H9 (cell line): ENCODE results near the gene SLC7A5. TPM values are rescaled to one million over a fixed set of nuclear protein-coding genes. Genes with fewer than 3 reads are reported as not detected.

Experiments used
- DNase-seq: peaks from one replicate; pipeline ENCODE4 v3.0.0-alpha.2; 2017
- H2AFZ ChIP-seq: one replicate; pipeline ENCODE4 v1.6.1; 2013; ENCODE audit warnings: mild to moderate bottlenecking, low read length, control low read depth, moderate library complexity
- H2AK5ac ChIP-seq: 2 replicates; pipeline ENCODE4 v1.6.1; 2013; ENCODE audit warnings: low read length, control low read depth, mixed read lengths; ENCODE audit not compliant: insufficient read length
- H2BK120ac ChIP-seq: one replicate; pipeline ENCODE4 v1.6.1; 2013; ENCODE audit warnings: low read depth, mild to moderate bottlenecking, low read length, control low read depth, inconsistent platforms; ENCODE audit not compliant: poor library complexity, severe bottlenecking
- H2BK12ac ChIP-seq: 2 replicates; pipeline ENCODE4 v1.6.1; 2013; ENCODE audit warnings: low read length, control low read depth, mixed read lengths, low read depth; ENCODE audit not compliant: insufficient read length
- H2BK15ac ChIP-seq: 2 replicates; pipeline ENCODE4 v1.6.1; 2013; ENCODE audit warnings: low read depth, low read length, control low read depth
- H2BK20ac ChIP-seq: one replicate; pipeline ENCODE4 v1.6.1; 2013; ENCODE audit warnings: low read depth, mild to moderate bottlenecking, low read length, control low read depth, inconsistent platforms; ENCODE audit not compliant: poor library complexity, severe bottlenecking
- H2BK5ac ChIP-seq: 2 replicates; pipeline ENCODE4 v1.6.1; 2013; ENCODE audit warnings: low read length, control low read depth, mixed read lengths; ENCODE audit not compliant: insufficient read length
- H3K14ac ChIP-seq: 2 replicates; pipeline ENCODE4 v1.6.1; 2013; ENCODE audit warnings: low read length, control low read depth; ENCODE audit not compliant: insufficient read depth
- H3K18ac ChIP-seq: 2 replicates; pipeline ENCODE4 v1.6.1; 2013; ENCODE audit warnings: low read depth, mild to moderate bottlenecking, mixed read lengths, low read length, control low read depth; ENCODE audit not compliant: insufficient read length
- H3K23ac ChIP-seq: 2 replicates; pipeline ENCODE4 v1.6.1; 2013; ENCODE audit warnings: low read length, control low read depth, mixed read lengths, low read depth; ENCODE audit not compliant: insufficient read length
- H3K23me2 ChIP-seq: 2 replicates; pipeline ENCODE4 v1.6.1; 2013; ENCODE audit warnings: low read depth, mild to moderate bottlenecking, mixed read lengths, low read length, control low read depth; ENCODE audit not compliant: insufficient read length, poor library complexity, severe bottlenecking
- H3K27ac ChIP-seq: 2 replicates; pipeline ENCODE4 v1.5.1; 2013; ENCODE audit warnings: low read length, control low read depth, mixed read lengths, low read depth; ENCODE audit not compliant: insufficient read length
- H3K27me3 ChIP-seq: 2 replicates; pipeline ENCODE4 v1.6.1; 2013; ENCODE audit warnings: low read length, control low read depth, inconsistent platforms; ENCODE audit not compliant: insufficient read depth
- H3K4ac ChIP-seq: 2 replicates; pipeline ENCODE4 v1.6.1; 2013; ENCODE audit warnings: low read depth, mild to moderate bottlenecking, control low read depth, inconsistent platforms, low read length, moderate library complexity
- H3K4me1 ChIP-seq: 2 replicates; pipeline ENCODE4 v1.6.1; 2013; ENCODE audit warnings: low read length, control low read depth, inconsistent platforms; ENCODE audit not compliant: insufficient read depth
- H3K4me2 ChIP-seq: 2 replicates; pipeline ENCODE4 v1.6.1; 2013; ENCODE audit warnings: low read length, control low read depth, mixed read lengths; ENCODE audit not compliant: insufficient read length, insufficient read depth
- H3K56ac ChIP-seq: 2 replicates; pipeline ENCODE4 v1.6.1; 2013; ENCODE audit warnings: low read depth, mild to moderate bottlenecking, mixed read lengths, low read length, control low read depth; ENCODE audit not compliant: insufficient read length
- H3K79me1 ChIP-seq: 2 replicates; pipeline ENCODE4 v1.6.1; 2013; ENCODE audit warnings: low read depth, mild to moderate bottlenecking, moderate library complexity, low read length, control low read depth, inconsistent platforms; ENCODE audit not compliant: insufficient read depth, poor library complexity, severe bottlenecking
- H3K79me2 ChIP-seq: 2 replicates; pipeline ENCODE4 v1.6.1; 2013; ENCODE audit warnings: low read length, control low read depth, inconsistent platforms; ENCODE audit not compliant: insufficient read depth
- H3K9ac ChIP-seq: 2 replicates; pipeline ENCODE4 v1.6.1; 2013; ENCODE audit warnings: low read length, control low read depth, mixed read lengths; ENCODE audit not compliant: insufficient read length; ENCODE audit errors: extremely low read depth
- H3K9me3 ChIP-seq: one replicate; pipeline ENCODE4 v1.6.1; 2013; ENCODE audit warnings: low read depth, low read length, inconsistent platforms; ENCODE audit not compliant: control insufficient read depth
- H3T11ph ChIP-seq: one replicate; pipeline ENCODE4 v1.6.1; 2013; ENCODE audit warnings: mild to moderate bottlenecking, low read length, control low read depth, inconsistent platforms
- H4K20me1 ChIP-seq: one replicate; pipeline ENCODE4 v1.6.1; 2013; ENCODE audit not compliant: control insufficient read depth, insufficient read length, insufficient read depth
- H4K5ac ChIP-seq: 2 replicates; pipeline ENCODE4 v1.6.1; 2013; ENCODE audit warnings: low read depth, mild to moderate bottlenecking, mixed read lengths, low read length, control low read depth; ENCODE audit not compliant: insufficient read length
- H4K8ac ChIP-seq: replicated peaks from 2 replicates; pipeline ENCODE4 v1.6.1; 2013; ENCODE audit warnings: low read length, control low read depth, mixed read lengths, low read depth; ENCODE audit not compliant: insufficient read length
- H4K91ac ChIP-seq: 2 replicates; pipeline ENCODE4 v1.6.1; 2013; ENCODE audit warnings: low read depth, mild to moderate bottlenecking, moderate library complexity, mixed read lengths, low read length, control low read depth; ENCODE audit not compliant: insufficient read length
- H3K27ac Mint-ChIP-seq, 3 experiments: 2 replicates in 2 of 3; 3 replicates in 1 of 3; pipeline ENCODE4 v1.8.0; 2020 to 2021; ENCODE audit warnings: mixed read lengths in 3 of 3, mild to moderate bottlenecking in 1 of 3, moderate library complexity in 1 of 3
- H3K27me3 Mint-ChIP-seq: 2 replicates; pipeline ENCODE4 v1.8.0; 2021; ENCODE audit warnings: low read depth, mild to moderate bottlenecking, moderate library complexity, mixed read lengths
- H3K36me3 Mint-ChIP-seq, 3 experiments: 2 replicates in 2 of 3; 3 replicates in 1 of 3; pipeline ENCODE4 v1.8.0; 2020 to 2021; ENCODE audit warnings: low read depth in 3 of 3, mixed read lengths in 3 of 3; ENCODE audit not compliant: insufficient read depth in 1 of 3
- H3K4me1 Mint-ChIP-seq, 2 experiments: 2 replicates each; pipeline ENCODE4 v1.8.0; 2020; ENCODE audit warnings: mixed read lengths in 2 of 2
- H3K4me3 Mint-ChIP-seq, 2 experiments: 2 replicates in 1 of 2; 3 replicates in 1 of 2; pipeline ENCODE4 v1.8.0; 2020 to 2021; ENCODE audit warnings: mild to moderate bottlenecking in 2 of 2, mixed read lengths in 2 of 2, moderate library complexity in 1 of 2
- H3K9me3 Mint-ChIP-seq, 2 experiments: 2 replicates in 1 of 2; 3 replicates in 1 of 2; pipeline ENCODE4 v1.8.0; 2020; ENCODE audit warnings: mild to moderate bottlenecking in 2 of 2, mixed read lengths in 2 of 2, moderate library complexity in 1 of 2
- CTCF ChIP-seq: fragments of 200-600 bp; sonication (generic); conservative IDR thresholded peaks from 3 replicates; pipeline ENCODE4 v1.8.0; 2021; ENCODE audit warnings: antibody characterized with exemption, mild to moderate bottlenecking
- WGBS: extraction: QIAGEN DNeasy Blood & Tissue Kit; methylation state at CpG from one replicate; pipeline ENCODE4 v1.1.7; 2013; ENCODE audit warnings: missing lambda C conversion rate, low lambda C conversion rate, mixed read lengths; ENCODE audit not compliant: insufficient read length; ENCODE audit errors: extremely low coverage; 5-methylcytosine and 5-hydroxymethylcytosine counted together
- total RNA-seq: library from RNA; stranded (reverse); gene quantifications from 2 replicates; pipeline ENCODE4 v1.2.1, GENCODE V29; 2021

The SLC7A5 gene
- total RNA-seq, 1 experiment from 2014 or later = 217 TPM

DNA sequence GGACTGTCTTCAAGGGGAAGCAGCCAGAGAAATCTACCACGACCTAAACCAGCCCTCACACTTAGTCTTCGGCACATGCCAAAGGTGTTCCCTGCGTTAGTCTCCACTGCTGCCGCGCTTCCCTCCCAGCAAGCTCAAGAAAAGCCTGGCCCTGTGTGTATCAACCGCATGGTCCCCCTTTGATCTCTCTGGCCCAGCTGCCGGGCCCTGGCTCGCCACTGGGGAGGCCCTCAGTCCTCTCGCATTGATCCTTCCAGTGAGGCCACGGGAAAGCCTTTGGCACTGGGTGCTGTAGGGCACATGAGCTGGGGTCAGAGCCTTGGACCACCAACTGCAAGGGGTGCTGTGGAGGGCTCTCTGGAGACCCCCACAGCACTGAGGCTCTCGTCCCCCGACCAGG lies 74.0 kb downstream of the SLC7A5 start:
- Histone ChIP-seq H3K14ac (no peak overlapping the region), H3K9ac (no peak overlapping the region), H4K20me1 (no peaks in the 10 kb centered on the region), H3K27me3 (no peaks in the 10 kb centered on the region), H2BK5ac (no peak overlapping the region), H3K79me1 (no peaks in the 10 kb centered on the region), H4K91ac (no peak overlapping the region), H3K4me2 (no peak overlapping the region), H3K4ac (no peak overlapping the region), H3K56ac (no peak overlapping the region), H3K23ac (no peak overlapping the region), H3K23me2 (no peaks in the 10 kb centered on the region), H3K9me3 (no peaks in the 10 kb centered on the region), H2BK12ac (no peak overlapping the region), H4K5ac (no peak overlapping the region), H2BK20ac (no peak overlapping the region), H3K27ac (no peak overlapping the region), H3K4me1 (no peaks in the 10 kb centered on the region), H4K8ac (no peak overlapping the region), H2AFZ (no peak overlapping the region), H2AK5ac (no peak overlapping the region), H2BK120ac (no peak overlapping the region), H2BK15ac (no peak overlapping the region), H3T11ph (no peak overlapping the region), H3K79me2 (no peaks in the 10 kb centered on the region), H3K18ac (no peak overlapping the region)
- no peak for DNase-seq
- H3K4me3 Mint-ChIP-seq = no peak overlapping the region
- H3K9me3 Mint-ChIP-seq = no peaks in the 10 kb centered on the region
- H3K27ac Mint-ChIP-seq = no peak overlapping the region
- no CpG with 5 or more reads among the region's 12 CpGs for WGBS
- no peaks in the 10 kb centered on the region for H3K36me3 Mint-ChIP-seq
- no peaks in the 10 kb centered on the region for H3K4me1 Mint-ChIP-seq
- H3K27me3 Mint-ChIP-seq = peaks cover 2% of the 10 kb centered on the region
- no peak for TF ChIP-seq CTCF
